HepG2 (cell line): ENCODE data around the gene MLANA. TPM values are rescaled to one million over a fixed set of nuclear protein-coding genes. Genes with fewer than 3 reads are reported as not detected.

Experiments used
- FOXK1 ChIP-seq: sonication (generic); formaldehyde crosslinking; IDR thresholded peaks from 2 replicates; pipeline ENCODE4 v1.4.0; 2020; ENCODE audit warnings: low read depth, missing genetic modification reagents, borderline replicate concordance
- MAFG ChIP-seq: sonication (generic); formaldehyde crosslinking; IDR thresholded peaks from 2 replicates; pipeline ENCODE4 v1.5.1; 2020; ENCODE audit warnings: mild to moderate bottlenecking, missing genetic modification reagents
- PCBP2 ChIP-seq: fragments of 200-400 bp; formaldehyde crosslinking; optimal IDR thresholded peaks from 2 replicates; pipeline ENCODE3; 2018; ENCODE audit warnings: low read length, low read depth; ENCODE audit not compliant: poor library complexity, severe bottlenecking
- PRPF4 ChIP-seq: fragments of 200-400 bp; formaldehyde crosslinking; IDR thresholded peaks from 2 replicates; pipeline ENCODE4 v1.6.1; 2016; ENCODE audit warnings: low read length, low read depth; ENCODE audit not compliant: poor library complexity, severe bottlenecking
- RXRB ChIP-seq: IDR thresholded peaks from 2 replicates; pipeline ENCODE4 v1.6.1; 2016; ENCODE audit warnings: borderline replicate concordance, missing genetic modification reagents, missing compliant biosample characterization
- ZNF263 ChIP-seq: sonication (generic); formaldehyde crosslinking; IDR thresholded peaks from 2 replicates; pipeline ENCODE4 v1.4.0; 2020; ENCODE audit warnings: missing genetic modification reagents
- ZNF326 ChIP-seq: sonication (generic); formaldehyde crosslinking; IDR thresholded peaks from 2 replicates; pipeline ENCODE4 v1.4.0; 2020; ENCODE audit warnings: missing genetic modification reagents, borderline replicate concordance
- ZNF329 ChIP-seq: sonication (generic); formaldehyde crosslinking; IDR thresholded peaks from 2 replicates; pipeline ENCODE4 v1.9.0; 2021; ENCODE audit warnings: low read depth, mild to moderate bottlenecking, missing genetic modification reagents
- ZNF441 ChIP-seq: sonication (generic); formaldehyde crosslinking; IDR thresholded peaks from 2 replicates; pipeline ENCODE4 v1.7.0; 2021; ENCODE audit warnings: missing genetic modification reagents, borderline replicate concordance
- ZNF513 ChIP-seq: sonication (generic); formaldehyde crosslinking; conservative IDR thresholded peaks from 2 replicates; pipeline ENCODE4 v1.5.0; 2020; ENCODE audit warnings: missing genetic modification reagents
- ZNF556 ChIP-seq: sonication (generic); formaldehyde crosslinking; IDR thresholded peaks from 2 replicates; pipeline ENCODE4 v1.4.0; 2020; ENCODE audit warnings: mild to moderate bottlenecking, missing genetic modification reagents, borderline replicate concordance
- ZNF652 ChIP-seq: IDR thresholded peaks from 2 replicates; pipeline ENCODE4 v1.6.1; 2016; ENCODE audit warnings: low read depth, borderline replicate concordance
- ZNF7 ChIP-seq: IDR thresholded peaks from 2 replicates; pipeline ENCODE4 v1.6.1; 2016; ENCODE audit warnings: missing biosample characterization, missing genetic modification reagents
- polyA plus RNA-seq, 8 experiments: library from polyadenylated mRNA; depleted of rRNA in 3 of 8; stranded (reverse) in 7 of 8; unstranded in 1 of 8; fragments of >200 nt; fragmentation: Illumina TruSeq in 4 of 8; extraction: Trizol in 4 of 8; gene quantifications; 2 replicates each; pipeline versions ENCODE4 v1.2.1 to v1.2.3, GENCODE V29; 2011 to 2016; ENCODE audit warnings: low read depth in 4 of 8, missing spikeins in 1 of 8, mixed read lengths in 1 of 8; ENCODE audit not compliant: insufficient read depth in 1 of 8
- total RNA-seq, 5 experiments: library from RNA; depleted of rRNA; stranded (reverse); fragments of >200 nt; fragmentation: Illumina TruSeq; extraction: Trizol; gene quantifications; 2 replicates each; pipeline ENCODE4 v1.2.3, GENCODE V29; 2016; ENCODE audit warnings: low read depth in 1 of 5
- TF ChIP-seq, protein P1 (sequence below): sonication (generic); formaldehyde crosslinking; IDR thresholded peaks from 2 replicates; pipeline ENCODE4 v1.8.1; 2023; ENCODE audit warnings: mild to moderate bottlenecking, missing genetic modification reagents, borderline replicate concordance
- TF ChIP-seq, protein P2 (sequence below): sonication (generic); formaldehyde crosslinking; IDR thresholded peaks from 2 replicates; pipeline ENCODE4 v1.8.0; 2022; ENCODE audit warnings: mild to moderate bottlenecking, missing genetic modification reagents, borderline replicate concordance
- TF ChIP-seq, protein P3 (sequence below): sonication (generic); formaldehyde crosslinking; IDR thresholded peaks from 2 replicates; pipeline ENCODE4 v1.4.0; 2020; ENCODE audit warnings: missing genetic modification reagents, borderline replicate concordance
- TF ChIP-seq, protein P4 (sequence below): sonication (generic); formaldehyde crosslinking; IDR thresholded peaks from 2 replicates; pipeline ENCODE4 v1.4.0; 2020; ENCODE audit warnings: low read depth, missing genetic modification reagents

MLANA gene
- total and polyA plus RNA-seq, 2 of the 13 experiments (the other 11 are each of a cell fraction or from before 2014, with no cell fraction given) = 0.11 to 0.18 TPM

DNA sequence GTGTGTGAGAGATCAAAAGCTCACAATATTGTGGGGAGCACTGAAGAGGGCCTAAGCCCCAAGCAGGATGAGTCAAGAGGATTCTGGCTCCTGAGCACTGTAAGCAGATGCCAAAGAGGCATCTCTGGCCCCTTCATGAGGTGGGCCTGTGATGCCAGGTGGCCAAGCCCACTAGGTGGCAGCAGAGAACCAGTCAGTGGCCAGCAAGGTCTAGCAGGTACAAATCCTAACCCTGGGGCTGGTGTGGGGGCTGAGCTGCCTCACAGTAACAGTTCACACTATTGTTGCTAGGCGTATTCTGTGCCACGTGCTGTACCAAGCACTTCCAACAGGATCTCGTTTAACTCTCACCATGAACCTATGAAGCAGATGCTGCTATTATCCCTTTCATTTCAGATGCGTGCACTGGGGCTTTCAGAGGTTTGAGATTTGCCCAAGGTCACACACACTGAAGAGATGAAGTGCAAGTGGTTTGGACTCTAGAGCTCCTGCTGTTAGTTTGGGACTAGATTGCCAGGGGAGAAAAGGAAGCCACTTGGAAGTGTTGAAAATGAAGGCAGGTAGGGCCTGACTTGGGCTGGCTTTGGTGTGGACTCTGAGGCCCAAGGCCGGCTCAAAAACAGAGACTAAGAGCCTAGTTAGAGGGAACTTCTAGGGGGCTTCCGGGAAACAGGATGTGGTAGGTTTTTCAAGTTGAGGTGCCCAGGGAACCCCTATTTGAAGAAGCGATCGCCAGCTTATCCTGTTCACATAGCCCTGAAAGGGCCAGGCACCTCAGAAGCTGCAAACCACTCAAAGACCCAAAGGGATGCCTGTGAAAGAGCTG is 4.4 kb upstream of the MLANA start (continued):
- TF ChIP-seq, protein P1, sequence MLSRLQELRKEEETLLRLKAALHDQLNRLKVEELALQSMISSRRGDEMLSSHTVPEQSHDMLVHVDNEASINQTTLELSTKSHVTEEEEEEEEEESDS (CRISPR knock-in tag) = no peak
- TF ChIP-seq ZNF652 (CRISPR knock-in tag) (no peak), ZNF326 (CRISPR knock-in tag) (no peak), ZNF7 (CRISPR knock-in tag) (no peak), MAFG (CRISPR knock-in tag) (no peak), PRPF4 (no peak), FOXK1 (no peak), ZNF556 (CRISPR knock-in tag) (no peak), RXRB (CRISPR knock-in tag) (peak; percentile 40; the same call in 1 of the 2 replicates), ZNF513 (no peak), PCBP2 (no peak), ZNF329 (CRISPR knock-in tag) (no peak), ZNF441 (CRISPR knock-in tag) (no peak), ZNF263 (CRISPR knock-in tag) (peak; percentile 62)
- TF ChIP-seq, protein P2, sequence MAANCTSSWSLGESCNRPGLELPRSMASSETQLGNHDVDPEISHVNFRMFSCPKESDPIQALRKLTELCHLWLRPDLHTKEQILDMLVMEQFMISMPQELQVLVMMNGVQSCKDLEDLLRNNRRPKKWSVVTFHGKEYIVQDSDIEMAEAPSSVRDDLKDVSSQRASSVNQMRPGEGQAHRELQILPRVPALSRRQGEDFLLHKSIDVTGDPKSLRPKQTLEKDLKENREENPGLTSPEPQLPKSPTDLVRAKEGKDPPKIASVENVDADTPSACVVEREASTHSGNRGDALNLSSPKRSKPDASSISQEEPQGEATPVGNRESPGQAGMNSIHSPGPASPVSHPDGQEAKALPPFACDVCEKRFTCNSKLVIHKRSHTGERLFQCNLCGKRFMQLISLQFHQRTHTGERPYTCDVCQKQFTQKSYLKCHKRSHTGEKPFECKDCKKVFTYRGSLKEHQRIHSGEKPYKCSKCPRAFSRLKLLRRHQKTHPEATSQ (CRISPR knock-in tag) = no peak
- TF ChIP-seq, protein P3, sequence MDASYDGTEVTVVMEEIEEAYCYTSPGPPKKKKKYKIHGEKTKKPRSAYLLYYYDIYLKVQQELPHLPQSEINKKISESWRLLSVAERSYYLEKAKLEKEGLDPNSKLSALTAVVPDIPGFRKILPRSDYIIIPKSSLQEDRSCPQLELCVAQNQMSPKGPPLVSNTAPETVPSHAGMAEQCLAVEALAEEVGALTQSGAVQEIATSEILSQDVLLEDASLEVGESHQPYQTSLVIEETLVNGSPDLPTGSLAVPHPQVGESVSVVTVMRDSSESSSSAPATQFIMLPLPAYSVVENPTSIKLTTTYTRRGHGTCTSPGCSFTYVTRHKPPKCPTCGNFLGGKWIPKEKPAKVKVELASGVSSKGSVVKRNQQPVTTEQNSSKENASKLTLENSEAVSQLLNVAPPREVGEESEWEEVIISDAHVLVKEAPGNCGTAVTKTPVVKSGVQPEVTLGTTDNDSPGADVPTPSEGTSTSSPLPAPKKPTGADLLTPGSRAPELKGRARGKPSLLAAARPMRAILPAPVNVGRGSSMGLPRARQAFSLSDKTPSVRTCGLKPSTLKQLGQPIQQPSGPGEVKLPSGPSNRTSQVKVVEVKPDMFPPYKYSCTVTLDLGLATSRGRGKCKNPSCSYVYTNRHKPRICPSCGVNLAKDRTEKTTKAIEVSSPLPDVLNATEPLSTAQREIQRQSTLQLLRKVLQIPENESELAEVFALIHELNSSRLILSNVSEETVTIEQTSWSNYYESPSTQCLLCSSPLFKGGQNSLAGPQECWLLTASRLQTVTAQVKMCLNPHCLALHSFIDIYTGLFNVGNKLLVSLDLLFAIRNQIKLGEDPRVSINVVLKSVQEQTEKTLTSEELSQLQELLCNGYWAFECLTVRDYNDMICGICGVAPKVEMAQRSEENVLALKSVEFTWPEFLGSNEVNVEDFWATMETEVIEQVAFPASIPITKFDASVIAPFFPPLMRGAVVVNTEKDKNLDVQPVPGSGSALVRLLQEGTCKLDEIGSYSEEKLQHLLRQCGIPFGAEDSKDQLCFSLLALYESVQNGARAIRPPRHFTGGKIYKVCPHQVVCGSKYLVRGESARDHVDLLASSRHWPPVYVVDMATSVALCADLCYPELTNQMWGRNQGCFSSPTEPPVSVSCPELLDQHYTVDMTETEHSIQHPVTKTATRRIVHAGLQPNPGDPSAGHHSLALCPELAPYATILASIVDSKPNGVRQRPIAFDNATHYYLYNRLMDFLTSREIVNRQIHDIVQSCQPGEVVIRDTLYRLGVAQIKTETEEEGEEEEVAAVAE = 0 out of 2 replicates have a peak, but pooled peaks have one; percentile 42
- TF ChIP-seq, protein P4, sequence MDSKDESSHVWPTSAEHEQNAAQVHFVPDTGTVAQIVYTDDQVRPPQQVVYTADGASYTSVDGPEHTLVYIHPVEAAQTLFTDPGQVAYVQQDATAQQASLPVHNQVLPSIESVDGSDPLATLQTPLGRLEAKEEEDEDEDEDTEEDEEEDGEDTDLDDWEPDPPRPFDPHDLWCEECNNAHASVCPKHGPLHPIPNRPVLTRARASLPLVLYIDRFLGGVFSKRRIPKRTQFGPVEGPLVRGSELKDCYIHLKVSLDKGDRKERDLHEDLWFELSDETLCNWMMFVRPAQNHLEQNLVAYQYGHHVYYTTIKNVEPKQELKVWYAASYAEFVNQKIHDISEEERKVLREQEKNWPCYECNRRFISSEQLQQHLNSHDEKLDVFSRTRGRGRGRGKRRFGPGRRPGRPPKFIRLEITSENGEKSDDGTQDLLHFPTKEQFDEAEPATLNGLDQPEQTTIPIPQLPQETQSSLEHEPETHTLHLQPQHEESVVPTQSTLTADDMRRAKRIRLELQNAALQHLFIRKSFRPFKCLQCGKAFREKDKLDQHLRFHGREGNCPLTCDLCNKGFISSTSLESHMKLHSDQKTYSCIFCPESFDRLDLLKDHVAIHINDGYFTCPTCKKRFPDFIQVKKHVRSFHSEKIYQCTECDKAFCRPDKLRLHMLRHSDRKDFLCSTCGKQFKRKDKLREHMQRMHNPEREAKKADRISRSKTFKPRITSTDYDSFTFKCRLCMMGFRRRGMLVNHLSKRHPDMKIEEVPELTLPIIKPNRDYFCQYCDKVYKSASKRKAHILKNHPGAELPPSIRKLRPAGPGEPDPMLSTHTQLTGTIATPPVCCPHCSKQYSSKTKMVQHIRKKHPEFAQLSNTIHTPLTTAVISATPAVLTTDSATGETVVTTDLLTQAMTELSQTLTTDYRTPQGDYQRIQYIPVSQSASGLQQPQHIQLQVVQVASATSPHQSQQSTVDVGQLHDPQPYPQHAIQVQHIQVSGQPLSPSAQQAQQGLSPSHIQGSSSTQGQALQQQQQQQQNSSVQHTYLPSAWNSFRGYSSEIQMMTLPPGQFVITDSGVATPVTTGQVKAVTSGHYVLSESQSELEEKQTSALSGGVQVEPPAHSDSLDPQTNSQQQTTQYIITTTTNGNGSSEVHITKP (CRISPR knock-in tag) = no peak
